ENCODE measurements around the gene ZNRF1. TPM values are rescaled to one million over a fixed set of nuclear protein-coding genes. Genes with fewer than 3 reads are reported as not detected.

The ZNRF1 gene
- total and polyA plus RNA-seq, 4 donors: 7.9 to 10.9 (median 9.2) TPM

GRCh38 chr16:75138636-75139035, 139.8 kb downstream of the ZNRF1 start:
- DNase-seq (ENCODE audit: low spot score): no peak
- Histone ChIP-seq H3K36me3 (ENCODE audit: control insufficient read depth in 4 of 4, insufficient read depth in 3 of 4, low read depth in 1 of 4, low read length in 3 of 4) (peaks cover 2 to 7% (median 6%) of the 10 kb centered on the region in 4 donors), H3K4me3 (ENCODE audit: low read depth in 1 of 3, low read length in 3 of 3) (no peak overlapping the region), H3K27ac (ENCODE audit: low read depth in 1 of 2, low read length in 2 of 2) (no peak overlapping the region), H3K9ac (ENCODE audit: low read depth in 1 of 2, low read length in 2 of 2) (no peak overlapping the region), H3K4me1 (ENCODE audit: control insufficient read depth in 4 of 4, insufficient read depth in 4 of 4, low read length in 3 of 4) (no peaks in the 10 kb centered on the region), H3K9me3 (ENCODE audit: control insufficient read depth in 4 of 4, low read length in 3 of 4) (no peaks in the 10 kb centered on the region), H3K27me3 (ENCODE audit: control insufficient read depth in 4 of 4, insufficient read depth in 4 of 4, low read length in 3 of 4) (no peaks in the 10 kb centered on the region)
- 77% methylated on average over 9 of the region's 9 CpGs for WGBS
- TF ChIP-seq ZBTB33 (IDR thresholded peaks at IDR 0.05) (no peak), SP1 (IDR thresholded peaks at IDR 0.05) (no peak), FOXA2 (IDR thresholded peaks at IDR 0.05) (no peak), JUND (IDR thresholded peaks at IDR 0.05) (no peak), HNF4G (IDR thresholded peaks at IDR 0.05) (no peak), GABPA (IDR thresholded peaks at IDR 0.05 in 1 of 2, conservative IDR thresholded peaks at IDR 0.05 in 1 of 2) (no peak), YY1 (IDR thresholded peaks at IDR 0.05) (no peak), TAF1 (conservative IDR thresholded peaks at IDR 0.05) (no peak), REST (IDR thresholded peaks at IDR 0.05) (no peak), RXRA (IDR thresholded peaks at IDR 0.05) (no peak), MAX (IDR thresholded peaks at IDR 0.05) (no peak), HNF4A (conservative IDR thresholded peaks at IDR 0.05) (no peak), NR2F2 (IDR thresholded peaks at IDR 0.05) (no peak), EGR1 (IDR thresholded peaks at IDR 0.05; ENCODE audit: low read depth in 2 of 2) (no peak), CTCF (IDR thresholded peaks at IDR 0.05; ENCODE audit: low read depth, low read length, missing input control) (no peak), FOXA1 (IDR thresholded peaks at IDR 0.05) (no peak)

- H3K4me3 ChIP-seq (ENCODE audit: low read depth in 1 of 3, low read length in 3 of 3): no peak overlapping the region
- H3K27ac ChIP-seq (ENCODE audit: low read depth in 1 of 2, low read length in 2 of 2): no peak overlapping the region
- DNase-seq (ENCODE audit: low spot score): no peak
- H3K27me3 ChIP-seq (ENCODE audit: control insufficient read depth in 4 of 4, insufficient read depth in 4 of 4, low read length in 3 of 4): no peaks in the 10 kb centered on the region
- H3K4me1 ChIP-seq (ENCODE audit: control insufficient read depth in 4 of 4, insufficient read depth in 4 of 4, low read length in 3 of 4): no peaks in the 10 kb centered on the region
- H3K9me3 ChIP-seq (ENCODE audit: control insufficient read depth in 4 of 4, low read length in 3 of 4): no peaks in the 10 kb centered on the region
- WGBS: 88% methylated on average over 5 of the region's 5 CpGs
- no peak for TF ChIP-seq ZBTB33 (IDR thresholded peaks at IDR 0.05)
- no peak for TF ChIP-seq TAF1 (conservative IDR thresholded peaks at IDR 0.05)
- no peak for TF ChIP-seq REST (IDR thresholded peaks at IDR 0.05)
- no peak for TF ChIP-seq GABPA (IDR thresholded peaks at IDR 0.05 in 1 of 2, conservative IDR thresholded peaks at IDR 0.05 in 1 of 2)
- no peak for TF ChIP-seq RAD21 (IDR thresholded peaks at IDR 0.05)
- H3K9ac ChIP-seq (ENCODE audit: low read depth in 1 of 2, low read length in 2 of 2): no peak overlapping the region
- peaks cover 2 to 7% (median 5%) of the 10 kb centered on the region in 4 donors for H3K36me3 ChIP-seq (ENCODE audit: control insufficient read depth in 4 of 4, insufficient read depth in 3 of 4, low read depth in 1 of 4, low read length in 3 of 4)
Observed at GRCh38 chr16:75139498-75139897, 140.7 kb downstream of the ZNRF1 start.
